ENCODE results near the gene MED4.

The MED4 gene, protein sequence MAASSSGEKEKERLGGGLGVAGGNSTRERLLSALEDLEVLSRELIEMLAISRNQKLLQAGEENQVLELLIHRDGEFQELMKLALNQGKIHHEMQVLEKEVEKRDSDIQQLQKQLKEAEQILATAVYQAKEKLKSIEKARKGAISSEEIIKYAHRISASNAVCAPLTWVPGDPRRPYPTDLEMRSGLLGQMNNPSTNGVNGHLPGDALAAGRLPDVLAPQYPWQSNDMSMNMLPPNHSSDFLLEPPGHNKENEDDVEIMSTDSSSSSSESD

DNA sequence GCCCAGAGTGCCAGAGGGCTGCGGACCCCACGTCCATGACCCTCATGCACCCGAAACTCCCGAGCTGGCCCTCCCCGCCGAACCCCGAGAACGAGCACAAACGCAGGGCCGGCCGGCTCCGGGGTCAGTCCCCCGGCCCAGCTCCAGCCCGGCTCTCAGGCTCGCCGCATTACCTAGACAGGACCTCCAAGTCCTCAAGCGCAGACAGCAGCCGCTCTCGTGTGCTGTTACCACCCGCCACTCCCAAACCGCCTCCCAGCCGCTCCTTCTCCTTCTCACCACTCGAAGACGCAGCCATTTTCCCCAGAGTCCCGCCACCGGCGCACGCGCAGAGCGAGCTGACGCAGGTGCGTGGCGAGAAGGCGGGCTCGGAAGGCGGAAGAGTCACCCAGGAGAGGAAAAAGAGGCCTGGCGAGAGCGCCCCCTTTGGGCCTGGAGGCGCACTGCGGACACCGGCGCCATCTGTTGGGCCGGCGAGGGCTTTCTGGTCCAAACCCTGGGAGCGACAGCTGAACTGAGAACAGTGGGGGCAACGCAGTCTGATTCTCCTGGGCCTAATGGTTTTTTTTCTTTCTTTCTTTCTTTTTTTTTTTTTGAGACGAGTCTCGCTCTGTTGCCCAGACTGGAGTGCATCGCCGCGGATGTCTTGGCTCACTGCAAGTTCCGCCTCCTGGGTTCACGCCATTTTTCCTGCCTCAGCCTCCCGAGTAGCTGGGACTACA lies at the start of gene MED4:
Gene MED4, minus strand, starts transcription at position 324 of the 722 bp plus-strand sequence. Its CDS starts 26 bp downstream, at position 298.
- in situ Hi-C loops (cut with HindIII; ENCODE audit: low sequenced_read_pairs) = no loop called here

DNA sequence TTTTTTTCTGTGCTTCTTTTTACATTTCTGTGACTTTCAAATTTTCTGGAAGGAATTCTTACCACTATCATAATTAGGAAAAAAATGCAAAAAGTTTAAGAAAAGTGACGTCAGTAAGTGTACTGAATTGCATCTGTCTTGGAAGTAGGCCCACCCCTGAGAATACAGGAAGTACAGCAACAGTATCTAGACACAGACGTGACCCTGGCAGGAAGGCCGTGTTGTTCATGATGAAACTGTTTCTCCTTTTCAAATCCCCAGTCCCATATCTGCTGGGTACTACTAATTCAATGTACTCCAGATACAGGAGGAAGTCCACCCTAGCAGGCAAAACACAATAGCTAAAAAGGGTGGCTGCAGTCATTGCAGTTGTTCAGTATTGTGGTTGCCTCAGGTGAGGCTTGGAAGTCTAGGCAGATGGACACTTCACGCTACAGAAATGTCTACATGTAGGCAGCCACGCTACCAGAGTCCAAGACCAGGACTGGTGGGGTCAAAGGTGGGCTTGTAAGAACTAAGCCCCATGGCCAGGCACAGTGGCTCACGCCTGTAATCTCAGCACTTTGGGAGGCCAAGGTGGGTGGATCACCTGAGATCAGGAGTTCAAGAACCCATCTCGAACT lies 49.6 kb upstream of the MED4 start:
- in situ Hi-C loops (cut with HindIII; ENCODE audit: low sequenced_read_pairs) = no loop called here

DNA sequence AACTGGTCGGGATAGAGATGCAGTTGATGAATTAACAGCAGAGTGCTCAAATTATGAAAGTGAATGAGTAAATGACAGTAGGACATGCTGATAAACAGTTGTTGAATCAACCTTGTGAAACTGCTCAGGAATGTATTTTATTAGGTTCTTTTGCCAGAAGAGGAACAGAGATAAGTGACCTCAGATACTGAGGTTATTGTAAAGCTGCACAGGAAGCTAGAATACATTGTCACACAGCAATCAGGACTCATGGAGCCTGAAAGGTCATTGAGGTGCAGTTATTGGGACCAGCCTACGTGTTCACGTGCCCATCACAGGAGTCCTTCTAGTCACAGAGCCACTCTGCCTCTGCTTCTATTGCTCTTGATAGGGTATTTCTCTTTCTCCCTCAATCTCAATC lies 47.5 kb upstream of the MED4 start:
- in situ Hi-C loops (cut with HindIII; ENCODE audit: low sequenced_read_pairs) = no loop called here

DNA sequence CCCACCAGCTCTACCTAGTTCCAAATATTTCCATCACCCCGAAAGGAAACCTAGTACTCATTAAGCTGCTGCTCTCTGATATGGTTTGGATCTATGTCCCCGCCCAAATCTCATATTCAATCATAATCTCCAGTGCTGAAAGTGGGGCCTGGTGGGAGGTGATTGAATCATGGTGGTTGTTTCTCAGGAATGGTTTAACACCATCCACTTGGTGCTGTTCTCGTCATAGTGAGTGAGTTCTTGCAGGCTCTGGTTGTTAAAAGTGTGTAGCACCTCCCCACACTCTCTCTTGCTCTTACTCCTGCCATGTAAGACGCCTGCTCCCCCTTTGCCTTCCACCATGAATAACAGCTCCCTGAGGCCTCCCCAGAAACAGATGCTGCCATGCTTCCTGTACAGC lies 43.4 kb upstream of the MED4 start:
- in situ Hi-C loops (cut with HindIII; ENCODE audit: low sequenced_read_pairs) = no loop called here

DNA sequence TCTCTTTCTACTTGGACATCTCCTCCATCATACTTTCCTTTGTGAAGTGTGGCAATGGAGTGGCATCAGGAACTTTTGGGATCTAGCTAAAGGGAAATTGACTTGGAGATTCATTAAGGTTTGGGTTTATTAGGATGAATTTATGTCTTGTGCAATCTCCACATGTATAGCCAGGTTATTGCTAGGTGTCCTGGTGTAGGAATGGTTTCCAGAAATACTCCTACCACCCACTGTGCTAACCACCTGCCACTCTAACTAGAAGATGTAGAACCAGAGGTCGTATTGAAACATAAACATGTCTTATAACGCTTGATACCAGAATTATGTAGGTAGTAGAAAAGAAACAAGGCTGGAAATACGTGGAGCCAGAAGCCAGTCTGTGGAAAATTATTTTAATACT lies 38.1 kb upstream of the MED4 start:
- in situ Hi-C loops (cut with HindIII; ENCODE audit: low sequenced_read_pairs) = no loop called here

DNA sequence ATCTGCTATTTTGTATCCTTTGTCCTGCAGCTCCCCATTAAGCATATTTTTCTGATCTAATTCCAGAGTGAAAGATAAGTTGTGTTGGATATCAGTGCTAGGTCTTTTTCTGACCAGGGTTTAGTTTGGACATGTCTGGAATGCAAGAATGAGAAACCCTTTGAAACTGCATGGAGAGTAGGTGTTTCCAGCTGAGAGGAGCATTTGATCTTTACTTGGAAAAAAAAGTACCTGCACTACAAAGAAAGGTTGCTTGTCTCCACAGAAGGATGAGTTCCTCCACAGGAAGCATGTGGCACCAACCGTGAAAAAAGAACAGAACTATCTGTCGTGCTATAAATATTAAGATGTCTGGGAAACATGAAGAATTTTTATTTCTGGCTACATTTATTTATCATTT lies 36.6 kb upstream of the MED4 start:
- in situ Hi-C loops (cut with HindIII; ENCODE audit: low sequenced_read_pairs) = no loop called here

DNA sequence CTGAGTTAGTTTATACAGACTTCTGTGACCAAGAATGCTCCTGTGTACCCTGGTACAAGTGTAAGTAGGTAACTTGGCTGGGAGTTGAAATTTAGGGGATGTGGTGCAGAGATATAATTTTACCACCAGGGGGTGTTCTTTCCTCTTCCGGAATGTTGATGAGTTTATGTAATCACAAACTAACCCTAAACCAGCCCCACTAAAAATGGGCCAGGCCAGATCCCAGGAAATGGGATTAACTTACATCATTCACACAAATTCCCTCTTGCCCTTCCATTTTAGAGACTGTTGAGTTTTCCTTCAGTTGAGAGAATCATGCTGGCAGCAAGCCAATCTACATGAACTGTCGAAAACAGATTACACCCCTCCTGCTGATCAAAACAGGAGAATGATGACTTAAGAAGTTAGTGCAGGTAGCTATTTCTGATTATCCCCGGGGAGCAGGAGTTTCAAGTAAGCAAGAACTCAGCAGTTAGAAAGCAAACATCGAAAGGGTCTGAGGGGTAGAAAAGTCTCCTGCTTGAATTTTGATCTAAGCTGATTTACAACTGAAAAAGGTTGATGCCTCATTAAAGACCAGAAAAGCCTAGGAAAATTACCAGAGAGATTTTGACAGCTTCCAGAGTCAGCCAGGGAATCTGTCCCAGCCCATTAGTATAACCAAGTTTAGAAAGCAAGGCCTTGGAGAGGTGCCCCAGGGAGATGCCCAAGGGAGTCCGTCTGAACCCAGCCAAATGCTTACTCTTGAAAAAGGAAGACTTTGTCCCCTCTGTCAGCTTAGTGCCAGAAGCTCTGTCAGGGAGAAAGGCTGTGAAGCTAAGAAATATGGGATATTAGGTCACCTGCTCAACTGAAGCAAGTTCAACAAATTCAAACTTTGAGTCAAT lies 32.3 kb upstream of the MED4 start:
- in situ Hi-C loops (cut with HindIII; ENCODE audit: low sequenced_read_pairs) = no loop called here

DNA sequence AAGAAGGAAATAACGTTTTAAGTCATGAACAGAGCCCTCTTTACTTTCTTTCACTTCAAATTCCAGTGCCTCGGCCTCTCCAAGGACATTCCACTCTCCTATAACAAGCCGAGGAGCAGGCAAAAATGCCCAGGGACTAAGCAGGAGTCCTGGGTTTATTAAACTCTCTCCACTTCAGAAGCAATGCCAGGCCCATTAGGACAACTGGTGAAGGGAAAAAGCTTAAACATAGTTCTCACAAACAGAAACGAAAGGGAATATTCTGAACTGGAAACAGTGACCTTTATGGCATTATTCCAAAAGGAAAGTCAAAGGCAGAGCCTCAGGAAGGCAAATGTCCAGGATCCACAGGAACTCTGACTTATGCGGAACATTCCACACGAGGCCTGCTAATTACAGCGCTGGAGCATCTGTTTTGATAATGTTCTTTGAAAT lies 30.9 kb upstream of the MED4 start:
- in situ Hi-C loops (cut with HindIII; ENCODE audit: low sequenced_read_pairs) = no loop called here

DNA sequence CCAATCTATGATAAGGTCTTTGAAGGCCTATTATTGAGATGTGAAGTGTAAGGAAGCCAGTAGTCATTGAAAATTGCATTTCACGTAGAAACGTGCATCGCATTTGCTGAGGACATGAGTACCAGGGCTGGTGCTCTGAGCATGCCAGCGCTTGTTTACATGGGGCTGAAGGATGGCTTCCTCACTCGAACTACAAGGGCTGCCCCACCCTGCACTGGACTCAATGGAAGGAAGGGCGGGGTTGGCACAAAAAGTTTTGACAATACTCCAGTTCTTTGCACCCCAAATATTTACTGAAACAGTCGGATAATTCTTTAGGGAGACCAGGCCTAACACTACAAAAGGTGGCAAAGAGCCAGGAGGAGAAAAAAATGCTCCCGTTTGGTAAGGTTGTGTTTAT lies 28.9 kb upstream of the MED4 start:
- in situ Hi-C loops (cut with HindIII; ENCODE audit: low sequenced_read_pairs) = no loop called here

DNA sequence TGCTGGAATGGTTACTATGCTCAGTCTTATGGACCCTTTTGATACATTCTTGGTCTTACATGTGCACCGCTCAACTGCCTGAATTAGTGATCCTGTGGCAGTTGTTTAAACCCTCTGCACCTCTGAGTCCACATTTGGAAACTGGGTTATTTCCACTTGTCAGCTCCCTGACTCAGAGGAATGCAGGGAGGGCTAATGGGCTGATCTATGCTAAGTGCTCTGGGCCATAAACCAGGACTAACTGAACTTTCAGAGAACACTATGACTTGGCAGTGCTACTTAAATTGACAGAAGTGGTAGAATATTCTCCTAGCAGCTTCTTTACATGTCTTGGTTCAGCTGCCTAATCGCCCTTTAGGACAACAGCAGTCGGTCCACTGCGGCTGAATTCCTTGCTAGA lies 26.8 kb upstream of the MED4 start:
- in situ Hi-C loops (cut with HindIII; ENCODE audit: low sequenced_read_pairs) = no loop called here

DNA sequence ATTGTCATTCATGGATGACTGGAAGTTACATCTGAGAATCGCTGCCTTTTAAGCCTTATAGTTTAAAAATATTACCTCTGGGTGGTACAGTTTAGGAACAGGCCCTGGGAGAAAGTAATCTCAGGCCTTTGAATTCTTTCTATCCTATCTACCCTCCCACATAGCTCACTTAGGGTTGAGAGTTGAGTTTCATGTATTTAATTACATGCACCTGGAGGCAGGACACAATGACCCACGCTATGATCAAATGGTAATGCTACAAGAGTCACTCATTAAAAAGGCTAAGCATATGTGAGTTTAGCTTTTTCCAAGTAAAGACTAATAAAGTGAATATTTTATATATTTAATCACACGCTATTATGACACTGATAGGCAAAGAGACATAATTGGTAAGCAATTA lies 25.3 kb upstream of the MED4 start:
- in situ Hi-C loops (cut with HindIII; ENCODE audit: low sequenced_read_pairs) = no loop called here

DNA sequence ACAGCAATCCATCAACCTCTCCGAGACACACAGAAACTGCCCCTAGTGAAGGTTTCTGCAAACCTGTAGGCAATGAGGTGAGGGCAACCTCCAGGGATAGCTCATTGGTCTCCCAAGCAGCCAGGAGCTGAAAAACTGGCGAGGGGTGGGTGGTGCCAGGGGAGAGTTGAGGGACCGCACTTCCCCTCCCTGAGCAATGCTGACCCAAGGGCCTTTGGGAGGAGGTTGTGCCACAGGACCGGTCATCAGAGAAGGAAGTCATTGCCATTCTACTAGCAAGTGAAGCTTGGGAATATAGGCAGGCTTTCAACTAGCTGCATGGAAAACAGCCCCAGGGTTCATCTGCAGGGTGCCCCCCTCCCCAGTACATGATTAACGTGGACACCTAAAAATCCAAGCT lies 23.1 kb upstream of the MED4 start:
- in situ Hi-C loops (cut with HindIII; ENCODE audit: low sequenced_read_pairs) = no loop called here

DNA sequence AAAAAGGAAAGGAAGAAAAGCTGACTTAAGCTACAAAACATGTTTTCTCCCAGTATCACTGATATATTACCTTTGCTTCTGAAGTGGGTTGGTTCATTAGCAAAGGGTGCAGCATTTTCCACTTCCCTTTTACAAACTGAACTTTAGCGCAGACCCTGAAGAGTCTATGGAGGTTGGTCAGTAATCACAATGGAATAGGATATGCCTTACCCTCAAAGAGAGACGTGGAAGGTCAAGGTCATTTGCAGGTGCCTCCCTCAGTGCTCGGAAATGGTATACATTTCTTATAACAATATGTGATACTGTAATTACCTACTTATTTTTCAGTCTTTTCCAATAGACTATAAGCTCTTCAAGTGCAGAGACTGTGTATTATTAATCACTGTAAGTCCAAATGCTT lies 21.9 kb upstream of the MED4 start:
- in situ Hi-C loops (cut with HindIII; ENCODE audit: low sequenced_read_pairs) = no loop called here

DNA sequence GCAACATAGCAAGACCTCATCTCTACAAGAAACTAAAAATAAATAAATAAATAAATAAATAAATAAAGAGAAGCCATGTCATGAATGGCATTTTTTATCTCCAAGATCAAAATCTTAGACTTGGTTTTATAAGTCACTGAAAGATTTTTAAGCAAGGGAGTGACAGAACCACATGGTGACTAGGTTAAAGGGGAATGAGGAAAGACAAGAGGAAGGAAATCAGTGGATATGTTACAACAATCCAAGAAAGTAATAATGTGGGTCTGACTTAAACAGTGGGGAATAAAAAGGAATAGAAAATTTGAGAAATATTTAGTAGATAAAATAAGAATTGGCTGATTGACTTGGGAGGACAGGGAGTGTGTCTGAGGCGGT lies 18.8 kb upstream of the MED4 start:
- in situ Hi-C loops (cut with HindIII; ENCODE audit: low sequenced_read_pairs) = no loop called here

DNA sequence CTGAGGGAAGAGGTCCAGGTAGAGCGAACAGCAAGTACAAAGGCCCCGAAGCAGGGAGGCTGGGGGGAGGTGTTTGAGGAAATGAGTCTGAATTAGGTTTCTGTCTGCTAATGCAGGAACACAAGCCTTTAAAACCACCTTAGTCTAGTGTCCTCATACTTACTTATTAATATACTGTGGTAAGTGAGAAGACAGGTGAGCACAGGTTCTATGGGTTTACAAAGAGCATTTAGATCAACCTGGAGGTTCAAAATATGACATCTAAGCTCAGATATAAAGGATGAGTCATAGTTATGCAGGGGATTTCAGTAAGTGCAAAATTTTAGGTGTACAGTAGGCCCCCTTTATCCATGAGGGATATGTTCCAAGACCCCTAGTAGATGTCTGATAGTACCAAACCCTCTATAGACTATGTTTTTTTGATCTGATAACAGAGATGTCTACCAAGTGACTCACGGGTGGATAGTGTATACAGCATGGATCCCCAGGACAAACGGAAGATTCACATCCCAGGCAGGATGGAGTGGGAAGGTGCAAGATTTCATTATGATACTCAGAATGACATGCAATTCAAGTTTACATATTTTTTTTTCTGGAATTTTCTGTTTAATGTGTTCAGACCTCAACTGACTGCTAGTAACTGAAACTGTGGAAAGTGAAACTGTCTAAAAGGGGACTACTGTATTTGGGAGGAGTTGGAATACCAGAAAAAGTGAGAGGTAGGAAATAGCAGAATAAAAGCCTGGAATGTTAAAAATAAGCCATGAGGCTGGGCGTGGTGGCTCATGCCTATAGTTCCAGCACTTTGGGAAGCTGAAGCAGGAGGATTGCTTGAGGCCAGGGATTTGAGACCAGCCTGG lies 18.2 kb upstream of the MED4 start:
- in situ Hi-C loops (cut with HindIII; ENCODE audit: low sequenced_read_pairs) = no loop called here

DNA sequence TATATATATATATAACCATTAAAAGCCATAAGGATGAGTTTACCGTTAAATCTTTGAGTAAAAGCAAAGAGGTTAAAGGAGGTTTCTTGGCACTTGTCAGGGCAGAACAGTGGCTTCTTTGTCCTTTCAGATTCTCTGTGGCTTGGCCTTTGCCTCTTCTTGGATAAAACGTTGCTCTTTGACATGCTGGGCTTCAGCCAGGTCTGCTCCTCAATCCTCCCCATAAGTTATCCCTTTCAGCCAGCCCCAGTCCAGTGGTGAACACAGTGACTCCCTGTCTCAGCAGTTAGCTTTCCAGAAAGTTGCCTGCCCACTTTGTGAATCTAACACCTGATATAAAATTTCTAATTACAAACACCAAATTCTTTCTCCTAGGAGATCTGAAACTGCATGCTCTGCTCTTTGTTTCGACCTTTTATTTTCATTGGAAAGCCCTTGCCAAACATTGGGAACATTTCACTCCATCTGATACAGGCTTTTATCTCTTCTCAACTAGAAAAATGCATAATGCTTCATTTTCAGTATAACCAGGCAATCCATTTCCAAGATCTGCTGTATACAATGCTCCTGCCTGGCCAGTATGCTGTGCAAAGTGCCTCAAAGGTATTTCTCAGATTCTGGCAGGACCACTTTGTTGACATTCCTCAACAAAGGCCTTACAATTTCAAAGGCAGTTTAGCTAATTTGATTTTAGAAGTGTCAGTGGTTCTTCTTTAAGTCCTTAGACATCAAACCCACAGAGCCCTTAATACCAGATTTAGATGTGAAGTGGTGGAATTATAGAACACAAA lies 16.2 kb upstream of the MED4 start:
- in situ Hi-C loops (cut with HindIII; ENCODE audit: low sequenced_read_pairs) = no loop called here

DNA sequence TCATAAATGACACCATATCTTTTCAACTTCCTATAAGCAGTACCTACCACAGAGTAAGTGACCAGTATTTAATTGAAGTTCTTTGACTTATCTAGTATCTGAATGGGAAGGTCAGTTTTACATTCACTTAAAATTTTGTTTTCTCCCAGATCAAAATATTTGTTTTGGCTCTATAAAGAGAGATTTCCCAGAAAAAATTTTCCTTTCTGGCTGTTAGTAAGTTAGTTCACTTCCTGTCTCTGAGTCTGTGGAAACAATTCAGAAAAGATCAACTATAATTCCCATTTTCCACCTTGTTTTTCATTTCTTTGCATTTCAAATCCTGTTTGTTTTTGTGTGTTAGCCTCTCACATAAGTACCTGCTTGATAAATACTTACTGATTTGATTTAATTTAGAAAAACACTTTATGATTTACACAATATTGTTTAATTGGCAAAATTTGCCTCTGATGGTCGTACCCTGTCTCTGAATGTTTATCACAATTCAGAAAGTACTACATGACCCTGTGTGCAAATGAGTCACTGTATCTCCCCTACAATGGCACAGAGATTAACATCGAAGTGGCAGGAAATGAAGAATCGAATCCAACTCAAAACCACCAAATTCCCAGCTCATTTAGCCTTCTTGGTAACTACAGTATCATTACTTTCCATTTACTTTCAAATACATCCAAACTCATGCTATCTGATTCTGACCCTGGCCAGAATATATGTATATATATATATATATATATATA lies 15.4 kb upstream of the MED4 start:
- in situ Hi-C loops (cut with HindIII; ENCODE audit: low sequenced_read_pairs) = no loop called here

DNA sequence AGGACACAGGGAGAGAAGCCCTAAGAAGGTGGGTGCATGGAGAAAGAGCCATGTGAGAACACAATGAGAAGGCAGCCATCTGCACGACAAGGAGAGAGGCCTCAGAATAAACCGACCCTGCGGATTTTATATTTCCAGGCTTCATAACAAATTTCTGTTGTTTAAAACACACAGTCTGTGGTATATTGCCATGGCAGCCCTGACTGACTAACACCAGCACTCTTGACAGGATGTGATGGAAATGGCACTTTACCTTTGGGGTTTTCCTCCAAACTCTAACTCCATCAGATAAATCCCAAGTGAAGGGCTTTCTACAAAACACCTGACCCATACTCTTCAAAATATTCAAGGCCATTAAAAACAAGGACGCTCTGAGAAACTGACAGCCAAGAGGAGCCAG lies 13.2 kb upstream of the MED4 start:
- in situ Hi-C loops (cut with HindIII; ENCODE audit: low sequenced_read_pairs) = no loop called here

DNA sequence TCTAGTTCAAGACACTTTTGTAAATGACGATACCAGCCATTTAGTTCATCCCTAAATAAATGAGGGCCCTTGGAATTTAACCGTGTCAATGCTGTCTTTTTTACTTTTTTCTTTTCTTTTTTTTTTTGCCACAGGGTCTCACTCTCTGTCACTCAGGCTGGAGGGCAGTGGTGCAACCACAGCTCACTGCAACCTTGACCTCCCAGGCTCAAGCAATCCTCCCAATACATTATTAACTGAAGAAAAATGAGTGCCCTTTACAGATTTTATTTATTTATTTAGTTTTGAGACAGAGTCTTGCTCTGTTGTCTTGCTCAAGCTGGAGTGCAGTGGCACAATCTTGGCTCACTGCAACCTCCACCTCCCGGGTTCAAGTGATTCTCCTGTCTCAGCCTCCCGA lies 2.9 kb upstream of the MED4 start:
- in situ Hi-C loops (cut with HindIII; ENCODE audit: low sequenced_read_pairs) = no loop called here

Data from DLD1 (cell line).